HL-60 (cell line): ENCODE results near the gene ZBTB7B.

Source experiments
- DNase-seq, 2 experiments: peaks; one replicate each; pipeline ENCODE4 v3.0.0-alpha.2; 2010 to 2020; ENCODE audit warnings: low read depth in 1 of 2, low spot score in 1 of 2
- H3K27ac ChIP-seq: fragments of 250-450 bp; sonication (Bioruptor Pico); replicated peaks from 2 replicates; pipeline ENCODE4 v1.5.1; 2020; ENCODE audit warnings: mild to moderate bottlenecking, moderate library complexity
- H3K27me3 ChIP-seq: fragments of 250-450 bp; sonication (Bioruptor Pico); 2 replicates; pipeline ENCODE4 v1.5.1; 2021; ENCODE audit warnings: mild to moderate bottlenecking, moderate library complexity; ENCODE audit not compliant: insufficient read depth, poor library complexity, severe bottlenecking
- H3K4me3 ChIP-seq: replicated peaks from 2 replicates; pipeline ENCODE4 v1.5.1; 2011; ENCODE audit warnings: mild to moderate bottlenecking, control low read depth, low read length; ENCODE audit not compliant: insufficient read depth
- GABPA ChIP-seq: IDR thresholded peaks from 2 replicates; pipeline ENCODE4 v1.6.1; 2012; ENCODE audit warnings: low read depth
- POLR2AphosphoS5 ChIP-seq: IDR thresholded peaks from 2 replicates; pipeline ENCODE4 v1.6.1; 2012; ENCODE audit warnings: low read depth
- SPI1 ChIP-seq: IDR thresholded peaks from 2 replicates; pipeline ENCODE4 v1.6.1; 2012; ENCODE audit warnings: low read depth, mild to moderate bottlenecking, borderline replicate concordance
- TF ChIP-seq, protein P1 (sequence below): IDR thresholded peaks from 2 replicates; pipeline ENCODE4 v1.6.1; 2012; ENCODE audit warnings: low read depth; ENCODE audit not compliant: insufficient replicate concordance
- TF ChIP-seq, protein P2 (sequence below): IDR thresholded peaks from one replicate; pipeline ENCODE4 v1.5.1; 2011; ENCODE audit warnings: low read length, control low read depth, inconsistent platforms; ENCODE audit not compliant: insufficient read depth

The ZBTB7B gene

DNA sequence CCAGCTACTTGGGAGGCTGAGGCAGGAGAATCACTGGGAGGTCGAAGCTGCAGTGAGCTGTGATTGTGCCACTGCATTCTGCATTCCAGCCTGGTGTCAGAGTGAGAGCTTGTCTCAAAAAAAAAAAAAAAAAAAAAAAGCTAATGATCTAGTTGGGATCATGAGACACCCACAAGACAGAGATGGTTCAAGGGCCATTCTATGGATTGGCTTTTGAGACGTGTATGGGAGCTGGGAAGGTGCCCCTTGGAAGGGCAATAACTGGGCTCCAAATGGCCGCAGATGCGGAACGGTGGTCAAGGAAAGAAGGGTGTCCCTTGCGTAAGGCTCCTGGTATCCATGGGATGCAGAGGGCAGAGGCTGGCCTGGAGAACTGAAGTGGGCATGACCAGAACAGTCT lies 41.8 kb downstream of the ZBTB7B start:
- H3K4me3 ChIP-seq, result no peak overlapping the region
- no peak for DNase-seq
- no peak overlapping the region for H3K27ac ChIP-seq
- H3K27me3 ChIP-seq, result no peaks in the 10 kb centered on the region
- TF ChIP-seq, protein P1, sequence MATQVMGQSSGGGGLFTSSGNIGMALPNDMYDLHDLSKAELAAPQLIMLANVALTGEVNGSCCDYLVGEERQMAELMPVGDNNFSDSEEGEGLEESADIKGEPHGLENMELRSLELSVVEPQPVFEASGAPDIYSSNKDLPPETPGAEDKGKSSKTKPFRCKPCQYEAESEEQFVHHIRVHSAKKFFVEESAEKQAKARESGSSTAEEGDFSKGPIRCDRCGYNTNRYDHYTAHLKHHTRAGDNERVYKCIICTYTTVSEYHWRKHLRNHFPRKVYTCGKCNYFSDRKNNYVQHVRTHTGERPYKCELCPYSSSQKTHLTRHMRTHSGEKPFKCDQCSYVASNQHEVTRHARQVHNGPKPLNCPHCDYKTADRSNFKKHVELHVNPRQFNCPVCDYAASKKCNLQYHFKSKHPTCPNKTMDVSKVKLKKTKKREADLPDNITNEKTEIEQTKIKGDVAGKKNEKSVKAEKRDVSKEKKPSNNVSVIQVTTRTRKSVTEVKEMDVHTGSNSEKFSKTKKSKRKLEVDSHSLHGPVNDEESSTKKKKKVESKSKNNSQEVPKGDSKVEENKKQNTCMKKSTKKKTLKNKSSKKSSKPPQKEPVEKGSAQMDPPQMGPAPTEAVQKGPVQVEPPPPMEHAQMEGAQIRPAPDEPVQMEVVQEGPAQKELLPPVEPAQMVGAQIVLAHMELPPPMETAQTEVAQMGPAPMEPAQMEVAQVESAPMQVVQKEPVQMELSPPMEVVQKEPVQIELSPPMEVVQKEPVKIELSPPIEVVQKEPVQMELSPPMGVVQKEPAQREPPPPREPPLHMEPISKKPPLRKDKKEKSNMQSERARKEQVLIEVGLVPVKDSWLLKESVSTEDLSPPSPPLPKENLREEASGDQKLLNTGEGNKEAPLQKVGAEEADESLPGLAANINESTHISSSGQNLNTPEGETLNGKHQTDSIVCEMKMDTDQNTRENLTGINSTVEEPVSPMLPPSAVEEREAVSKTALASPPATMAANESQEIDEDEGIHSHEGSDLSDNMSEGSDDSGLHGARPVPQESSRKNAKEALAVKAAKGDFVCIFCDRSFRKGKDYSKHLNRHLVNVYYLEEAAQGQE, result no peak
- TF ChIP-seq POLR2AphosphoS5 (no peak), SPI1 (no peak), GABPA (no peak)
- TF ChIP-seq, protein P2, sequence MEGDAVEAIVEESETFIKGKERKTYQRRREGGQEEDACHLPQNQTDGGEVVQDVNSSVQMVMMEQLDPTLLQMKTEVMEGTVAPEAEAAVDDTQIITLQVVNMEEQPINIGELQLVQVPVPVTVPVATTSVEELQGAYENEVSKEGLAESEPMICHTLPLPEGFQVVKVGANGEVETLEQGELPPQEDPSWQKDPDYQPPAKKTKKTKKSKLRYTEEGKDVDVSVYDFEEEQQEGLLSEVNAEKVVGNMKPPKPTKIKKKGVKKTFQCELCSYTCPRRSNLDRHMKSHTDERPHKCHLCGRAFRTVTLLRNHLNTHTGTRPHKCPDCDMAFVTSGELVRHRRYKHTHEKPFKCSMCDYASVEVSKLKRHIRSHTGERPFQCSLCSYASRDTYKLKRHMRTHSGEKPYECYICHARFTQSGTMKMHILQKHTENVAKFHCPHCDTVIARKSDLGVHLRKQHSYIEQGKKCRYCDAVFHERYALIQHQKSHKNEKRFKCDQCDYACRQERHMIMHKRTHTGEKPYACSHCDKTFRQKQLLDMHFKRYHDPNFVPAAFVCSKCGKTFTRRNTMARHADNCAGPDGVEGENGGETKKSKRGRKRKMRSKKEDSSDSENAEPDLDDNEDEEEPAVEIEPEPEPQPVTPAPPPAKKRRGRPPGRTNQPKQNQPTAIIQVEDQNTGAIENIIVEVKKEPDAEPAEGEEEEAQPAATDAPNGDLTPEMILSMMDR, result no peak

DNA sequence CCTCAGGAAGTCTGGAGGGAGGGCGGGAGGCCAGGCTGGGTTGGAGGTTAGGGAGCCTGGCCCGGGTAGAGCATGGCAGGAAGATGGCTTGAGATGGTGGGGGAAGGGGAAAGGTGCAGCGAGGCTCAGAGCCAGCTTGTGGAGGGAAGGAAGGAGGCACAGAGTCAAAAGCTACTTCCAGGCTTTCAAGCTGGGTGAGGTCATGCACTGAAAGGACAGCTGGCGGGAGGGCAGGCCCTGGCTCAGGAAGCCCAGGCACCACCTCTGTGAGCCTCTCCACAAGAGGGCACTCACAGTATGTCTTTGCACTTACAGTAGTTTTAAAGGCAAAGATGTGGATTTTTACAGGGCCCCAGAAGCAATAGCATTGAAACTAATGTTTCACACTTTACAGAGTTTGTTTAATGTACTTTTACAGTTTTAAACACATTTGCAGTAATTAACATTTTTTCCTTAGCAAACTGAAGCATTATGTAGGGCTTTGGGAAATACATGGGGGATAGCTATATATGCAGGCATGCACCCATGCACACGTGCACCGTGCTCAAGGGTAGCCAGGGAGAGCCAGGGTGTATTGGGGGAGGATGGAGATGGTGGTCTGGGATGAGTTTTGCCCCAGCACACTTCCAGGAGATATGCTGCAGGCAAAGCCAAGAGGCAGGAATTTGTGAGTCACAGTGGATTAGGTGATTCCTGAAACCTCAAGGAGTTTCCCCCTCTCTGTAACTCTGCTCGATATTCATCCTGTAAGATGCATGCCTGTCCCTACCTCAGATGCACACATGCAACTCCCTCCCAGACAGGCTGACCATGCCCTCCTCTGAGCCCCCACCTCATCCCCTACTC lies 42.4 kb downstream of the ZBTB7B start:
- no peak overlapping the region for H3K27ac ChIP-seq
- TF ChIP-seq GABPA, result no peak
- TF ChIP-seq, protein P1, result no peak
- TF ChIP-seq, protein P2, result peak; percentile 74
- no peak for TF ChIP-seq POLR2AphosphoS5
- no peak for TF ChIP-seq SPI1
- H3K27me3 ChIP-seq, result no peaks in the 10 kb centered on the region
- peak; percentile 64 to 76 for DNase-seq
- no peak overlapping the region for H3K4me3 ChIP-seq

DNA sequence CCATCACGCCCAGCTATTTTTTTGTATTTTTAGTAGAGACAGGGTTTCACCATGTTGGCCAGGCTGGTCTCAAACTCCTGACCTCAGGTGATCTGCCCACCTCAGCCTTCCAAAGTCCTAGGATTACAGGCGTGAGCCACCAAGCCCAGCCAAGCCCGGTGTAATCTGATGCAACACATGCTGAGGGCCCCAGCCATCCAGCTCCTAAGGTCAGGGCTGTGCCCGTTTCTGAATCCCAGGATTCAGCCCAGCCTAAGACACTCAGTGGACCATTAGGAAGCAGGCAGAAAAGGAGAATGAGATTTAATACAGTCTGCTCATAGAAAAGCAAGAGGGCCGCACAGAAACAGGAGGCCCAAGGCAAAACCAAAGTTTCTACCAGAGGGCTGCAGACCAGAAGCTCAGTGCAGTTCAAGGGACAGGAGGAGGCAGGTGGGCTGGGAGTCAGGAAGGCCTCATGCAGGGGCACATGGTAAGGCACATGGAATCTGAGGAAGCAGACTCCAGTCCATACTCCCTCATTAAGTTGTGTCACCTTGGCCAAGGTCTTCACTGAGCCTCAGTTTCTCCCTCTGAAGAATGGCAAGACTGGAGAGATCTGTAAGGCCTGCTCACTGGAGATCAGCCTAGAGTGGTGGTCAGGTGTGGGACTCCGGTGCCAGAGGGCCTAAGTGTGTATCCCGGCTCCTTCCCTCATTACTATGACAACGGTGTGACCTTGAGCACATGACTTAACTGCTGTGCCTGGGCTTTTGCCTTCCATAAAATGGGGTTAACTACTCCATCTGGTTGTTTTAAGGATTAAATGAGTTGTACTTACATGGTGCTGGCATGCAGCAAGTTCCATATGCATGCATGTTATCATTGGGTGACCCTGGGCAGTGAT lies 46.1 kb downstream of the ZBTB7B start:
- TF ChIP-seq GABPA, result no peak
- TF ChIP-seq, protein P1, result no peak
- TF ChIP-seq, protein P2, result no peak
- TF ChIP-seq SPI1, result no peak
- no peak for TF ChIP-seq POLR2AphosphoS5
- Histone ChIP-seq H3K27ac (no peak overlapping the region), H3K4me3 (no peak overlapping the region), H3K27me3 (no peaks in the 10 kb centered on the region)
- DNase-seq, result no peak
